Stimulated activated naive CD8-positive, alpha-beta T cell treated with anti-CD3 and anti-CD28 coated beads, Interleukin-15, Interleukin-2, amounts not matched to agents 100 ng/mL and 50 ng/mL, for 24 hours (primary cell): ENCODE results near the gene SLC51B.
"Not testable (repeated sequence)": the region's sequence is repeated elsewhere in the genome, so short reads cannot be mapped to it uniquely, and the experiment has no call there.

Source experiments
- H3K27ac Mint-ChIP-seq: one replicate; pipeline ENCODE4 v1.8.0; 2021; ENCODE audit warnings: mild to moderate bottlenecking, mixed read lengths
- H3K27me3 Mint-ChIP-seq: one replicate; pipeline ENCODE4 v1.8.0; 2021; ENCODE audit warnings: mixed read lengths
- H3K36me3 Mint-ChIP-seq: one replicate; pipeline ENCODE4 v1.8.0; 2021; ENCODE audit warnings: low read depth, mixed read lengths
- H3K4me1 Mint-ChIP-seq: one replicate; pipeline ENCODE4 v1.8.0; 2021; ENCODE audit warnings: low read depth, mixed read lengths
- H3K4me3 Mint-ChIP-seq: one replicate; pipeline ENCODE4 v1.8.0; 2021; ENCODE audit warnings: mild to moderate bottlenecking, mixed read lengths
- H3K9me3 Mint-ChIP-seq: one replicate; pipeline ENCODE4 v1.8.0; 2021; ENCODE audit warnings: mixed read lengths

Gene SLC51B

DNA sequence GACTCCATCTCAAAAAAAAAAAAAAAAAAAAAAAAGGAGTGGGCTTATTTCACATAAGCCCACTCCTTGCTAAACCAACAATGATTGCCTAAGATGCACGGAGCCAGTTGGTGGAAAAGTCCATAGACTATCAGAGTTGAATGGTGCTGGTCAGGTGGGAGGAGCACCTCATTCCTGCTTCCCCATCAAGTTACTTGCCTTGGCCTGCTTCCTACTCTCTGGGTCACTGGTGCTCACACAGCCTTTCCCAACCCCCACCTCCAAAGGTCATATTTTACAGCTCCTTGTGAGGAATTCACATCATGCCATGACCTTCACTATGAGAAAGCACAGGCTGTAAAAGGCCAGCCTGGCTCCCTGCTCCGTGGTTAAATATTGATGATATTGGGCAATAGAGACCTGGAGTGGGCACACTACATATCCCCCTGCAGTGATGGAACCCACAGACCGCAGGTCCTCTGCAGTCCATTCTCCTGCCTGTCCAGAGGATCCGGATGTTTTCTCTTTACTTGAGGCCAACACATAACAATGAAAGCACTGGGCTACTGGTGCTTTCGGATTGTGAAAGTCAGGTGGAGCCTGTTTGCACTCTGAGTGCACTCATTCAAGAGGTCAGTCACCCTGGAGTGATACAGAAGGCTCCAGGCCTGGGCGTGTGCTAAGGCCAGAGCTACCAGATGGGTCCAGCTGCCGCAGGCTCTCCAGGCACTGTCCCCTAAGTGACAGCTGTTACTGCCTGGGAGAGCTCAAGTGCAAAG, at the start of gene SLC51B:
Gene SLC51B (plus strand): TSS at position 664 of the 758 bp plus-strand sequence. CDS start 4,618 bp downstream, outside the sequence.
- peaks cover 10% of the 10 kb centered on the region for H3K4me1 Mint-ChIP-seq
- no peak within 1 kb of the TSS for H3K27ac Mint-ChIP-seq
- peaks cover 4% of the 10 kb centered on the region for H3K27me3 Mint-ChIP-seq
- H3K4me3 Mint-ChIP-seq: no peak within 1 kb of the TSS
- H3K9me3 Mint-ChIP-seq: no peaks in the 10 kb centered on the region
- no peaks in the 10 kb centered on the region for H3K36me3 Mint-ChIP-seq

DNA sequence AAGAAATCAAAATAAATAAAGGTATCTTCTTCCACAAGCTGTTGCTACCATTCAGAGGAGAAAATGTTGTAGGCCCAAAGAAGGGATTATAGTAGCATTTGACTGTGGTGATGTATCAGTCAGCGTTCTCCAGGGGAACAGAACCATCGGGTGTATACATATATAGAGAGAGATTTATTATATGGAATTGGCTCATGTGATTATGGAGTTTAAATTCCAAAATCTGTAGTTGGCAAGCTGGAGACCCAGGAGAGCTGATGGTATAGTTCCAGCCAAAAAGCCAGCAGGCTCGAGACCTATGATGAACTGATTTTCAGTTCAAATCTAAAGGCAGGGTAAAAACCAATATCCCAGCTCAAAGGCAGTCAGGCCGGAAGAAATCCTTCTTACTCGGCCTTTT, 48.1 kb upstream of the SLC51B start:
- Mint-ChIP-seq H3K4me3 (no peak overlapping the region), H3K27ac (no peak overlapping the region), H3K27me3 (no peaks in the 10 kb centered on the region), H3K9me3 (no peaks in the 10 kb centered on the region), H3K36me3 (no peaks in the 10 kb centered on the region), H3K4me1 (no peaks in the 10 kb centered on the region)

DNA sequence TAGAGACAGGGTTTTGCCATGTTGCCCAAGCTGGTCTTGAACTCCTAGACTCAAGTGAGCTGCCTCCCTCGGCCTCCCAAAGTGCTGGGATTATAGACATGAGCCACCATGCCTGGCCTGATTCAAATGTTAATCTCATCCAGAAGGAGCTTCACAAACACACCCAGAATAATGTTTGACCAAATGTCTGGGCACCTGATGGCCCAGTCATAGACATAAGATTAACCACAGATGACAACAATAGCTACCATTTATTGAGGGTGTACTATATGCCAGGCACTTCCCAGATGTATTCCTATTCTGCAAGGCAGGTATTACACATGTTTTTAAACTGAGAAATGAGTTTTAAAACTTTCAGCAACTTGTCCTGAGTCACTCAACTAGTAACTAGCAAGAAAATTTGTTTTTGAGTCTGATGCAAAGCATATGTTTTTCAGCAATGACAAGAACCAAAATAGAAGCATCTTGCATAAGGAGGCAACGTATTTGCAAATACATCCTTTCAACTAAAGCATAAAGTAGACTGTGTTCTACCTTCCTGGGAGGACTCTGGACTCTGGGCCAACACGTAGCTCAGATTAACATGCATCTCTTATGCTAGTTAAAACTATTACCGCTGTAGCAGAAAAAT, 47.3 kb upstream of the SLC51B start:
- Mint-ChIP-seq H3K36me3 (peaks cover under 1% of the 10 kb centered on the region), H3K4me1 (no peaks in the 10 kb centered on the region), H3K9me3 (no peaks in the 10 kb centered on the region), H3K27me3 (no peaks in the 10 kb centered on the region), H3K27ac (no peak overlapping the region), H3K4me3 (no peak overlapping the region)

DNA sequence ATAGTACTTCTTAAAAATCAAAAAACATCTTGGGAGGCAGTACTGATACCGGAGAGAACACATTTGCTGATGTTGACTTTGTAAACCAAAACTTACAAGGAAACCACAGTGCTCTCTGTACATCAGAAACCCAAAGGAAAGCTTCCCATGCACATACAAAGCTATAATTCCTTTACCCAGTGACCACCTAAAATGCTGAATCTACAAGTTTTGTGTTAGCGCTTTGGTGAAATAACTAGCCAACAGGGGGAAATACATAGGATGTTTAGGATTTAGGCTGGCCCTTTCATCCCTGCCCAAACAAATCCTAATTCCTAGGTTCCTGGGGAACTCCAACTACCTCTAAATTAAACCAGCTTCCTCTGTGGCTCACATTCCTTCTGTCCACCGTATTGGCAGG, 40.2 kb upstream of the SLC51B start:
- peaks cover 25% of the 10 kb centered on the region for H3K36me3 Mint-ChIP-seq
- no peak overlapping the region for H3K27ac Mint-ChIP-seq
- no peaks in the 10 kb centered on the region for H3K27me3 Mint-ChIP-seq
- no peak overlapping the region for H3K4me3 Mint-ChIP-seq
- no peaks in the 10 kb centered on the region for H3K9me3 Mint-ChIP-seq
- no peaks in the 10 kb centered on the region for H3K4me1 Mint-ChIP-seq

DNA sequence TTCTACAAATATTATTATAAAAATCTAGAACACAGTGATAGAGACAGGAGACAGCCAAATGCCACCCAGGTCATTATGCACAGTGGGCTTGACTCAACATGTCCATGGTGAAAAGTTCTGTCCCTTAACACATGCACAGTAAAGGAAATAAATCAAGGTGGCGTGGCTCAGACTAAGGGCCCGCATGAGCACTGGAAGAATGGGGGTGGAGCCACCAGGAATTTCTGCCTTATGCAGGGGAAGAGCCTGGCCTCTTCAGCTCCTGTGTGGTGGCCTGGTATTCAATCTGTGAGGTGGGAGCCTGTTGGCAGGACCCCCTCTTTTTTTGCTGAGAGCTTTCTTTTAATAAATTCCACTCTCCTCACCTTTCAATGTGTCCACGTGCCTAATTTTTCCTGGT, 38.3 kb upstream of the SLC51B start:
- no peaks in the 10 kb centered on the region for H3K27me3 Mint-ChIP-seq
- no peaks in the 10 kb centered on the region for H3K9me3 Mint-ChIP-seq
- peaks cover 40% of the 10 kb centered on the region for H3K36me3 Mint-ChIP-seq
- H3K4me3 Mint-ChIP-seq: no peak overlapping the region
- H3K27ac Mint-ChIP-seq: no peak overlapping the region
- H3K4me1 Mint-ChIP-seq: no peaks in the 10 kb centered on the region

DNA sequence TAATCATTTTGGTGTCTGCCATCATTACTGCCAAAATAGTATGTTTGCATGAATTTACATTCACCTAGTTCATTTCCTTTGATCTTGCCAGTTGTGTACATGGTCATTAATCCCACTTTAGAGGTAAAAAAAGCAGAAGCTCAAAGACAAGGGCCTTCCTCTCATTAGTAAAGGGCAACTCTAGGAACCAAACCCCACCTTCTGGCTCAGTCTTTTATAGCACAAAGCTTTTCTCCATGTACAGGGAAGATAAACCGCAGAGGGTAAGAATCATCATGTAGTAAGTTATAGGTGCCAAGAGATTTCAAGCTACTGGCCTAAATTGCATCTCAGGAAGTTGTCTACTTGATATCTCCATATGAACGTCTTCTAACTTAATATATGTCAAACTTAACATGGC, 36.2 kb upstream of the SLC51B start:
- Mint-ChIP-seq H3K9me3 (peaks cover 4% of the 10 kb centered on the region), H3K27me3 (no peaks in the 10 kb centered on the region), H3K36me3 (peaks cover 48% of the 10 kb centered on the region), H3K4me3 (no peak overlapping the region), H3K27ac (no peak overlapping the region), H3K4me1 (no peaks in the 10 kb centered on the region)

DNA sequence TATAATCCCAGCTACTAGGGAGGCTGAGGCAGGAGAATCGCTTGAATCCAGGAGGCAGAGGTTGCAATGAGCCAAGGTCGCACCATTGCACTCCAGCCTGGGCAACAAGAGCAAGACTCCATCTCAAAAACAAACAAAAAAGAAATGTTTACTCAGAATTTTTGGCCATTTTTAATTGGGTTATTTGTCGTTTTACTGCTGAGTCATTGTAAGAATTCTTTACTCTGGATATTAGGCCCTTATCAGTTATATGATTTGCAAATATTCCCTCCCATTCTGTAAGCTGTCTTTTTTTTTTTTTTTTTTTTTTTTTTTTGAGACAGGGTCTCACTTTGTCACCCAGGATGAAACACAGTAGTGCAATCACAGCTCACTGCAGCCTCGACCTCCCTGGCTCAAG, 34.0 kb upstream of the SLC51B start:
- H3K4me1 Mint-ChIP-seq, H3K9me3 Mint-ChIP-seq, H3K27ac Mint-ChIP-seq, H3K27me3 Mint-ChIP-seq, H3K4me3 Mint-ChIP-seq: not testable (repeated sequence)
- H3K36me3 Mint-ChIP-seq: peaks cover 57% of the 10 kb centered on the region

DNA sequence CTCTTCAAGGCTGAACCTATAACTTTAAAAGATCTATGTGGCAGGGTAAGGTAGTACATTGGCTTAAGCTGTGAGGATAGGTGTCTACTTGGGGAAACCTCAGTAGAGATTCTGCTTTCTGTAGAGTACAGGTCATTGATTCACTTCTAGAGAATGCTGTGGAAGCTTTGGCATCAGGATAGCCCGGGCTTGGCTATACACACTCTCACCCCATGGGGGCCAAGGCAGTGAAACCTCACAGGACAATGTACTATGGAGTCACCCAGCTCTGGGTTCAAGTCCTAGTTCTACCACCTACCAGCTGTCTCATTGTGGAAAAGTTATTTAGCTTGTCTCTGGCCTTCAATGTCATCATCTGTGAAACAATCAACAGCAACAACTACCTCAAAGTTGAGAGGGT, 24.8 kb upstream of the SLC51B start:
- peaks cover 68% of the 10 kb centered on the region for H3K36me3 Mint-ChIP-seq
- H3K27ac Mint-ChIP-seq: no peak overlapping the region
- no peak overlapping the region for H3K4me3 Mint-ChIP-seq
- H3K9me3 Mint-ChIP-seq: no peaks in the 10 kb centered on the region
- H3K27me3 Mint-ChIP-seq: no peaks in the 10 kb centered on the region
- peaks cover 4% of the 10 kb centered on the region for H3K4me1 Mint-ChIP-seq

DNA sequence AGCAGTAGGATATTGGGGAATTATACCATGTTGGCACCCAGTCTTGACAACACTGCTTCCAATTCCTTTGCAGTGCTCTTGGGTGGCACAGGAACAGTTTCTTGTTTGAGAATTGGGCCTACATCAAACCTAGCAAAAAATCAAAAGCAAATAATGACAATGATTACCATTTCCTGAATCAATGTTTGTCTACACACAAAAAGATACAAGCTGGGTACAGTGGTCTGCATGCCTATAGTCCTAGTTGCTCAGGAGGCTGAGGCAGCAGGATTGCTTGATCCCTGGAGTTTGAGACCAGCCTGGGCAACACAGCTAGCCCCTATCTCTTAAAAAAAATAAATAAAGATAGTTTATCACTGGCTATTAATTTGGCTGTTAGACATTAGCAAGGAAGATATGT, 23.7 kb upstream of the SLC51B start:
- Mint-ChIP-seq H3K27me3 (no peaks in the 10 kb centered on the region), H3K4me3 (no peak overlapping the region), H3K9me3 (no peaks in the 10 kb centered on the region), H3K27ac (no peak overlapping the region), H3K36me3 (peaks cover 70% of the 10 kb centered on the region), H3K4me1 (peaks cover 4% of the 10 kb centered on the region)

DNA sequence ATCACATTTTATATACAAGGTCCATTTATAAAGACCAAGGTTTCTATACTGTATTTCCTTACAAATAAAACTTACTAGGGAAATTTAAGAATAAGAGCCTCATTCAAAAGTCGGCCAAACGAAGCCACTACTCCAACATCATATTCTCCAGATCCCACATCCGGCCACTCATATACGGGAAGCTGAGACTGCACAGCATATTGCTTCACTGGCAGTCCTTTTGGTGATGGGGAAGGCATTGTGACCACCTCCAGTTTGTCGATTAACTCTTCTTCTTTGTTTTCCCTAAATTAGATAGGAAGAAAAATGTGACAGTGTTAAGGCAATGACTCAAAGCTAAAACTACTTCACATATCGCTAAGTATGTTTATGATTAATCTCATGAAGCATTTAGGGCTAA, 18.4 kb upstream of the SLC51B start:
- peaks cover 15% of the 10 kb centered on the region for H3K4me1 Mint-ChIP-seq
- H3K27me3 Mint-ChIP-seq: peaks cover 9% of the 10 kb centered on the region
- peaks cover 39% of the 10 kb centered on the region for H3K36me3 Mint-ChIP-seq
- H3K4me3 Mint-ChIP-seq: no peak overlapping the region
- H3K9me3 Mint-ChIP-seq: no peaks in the 10 kb centered on the region
- H3K27ac Mint-ChIP-seq: no peak overlapping the region

DNA sequence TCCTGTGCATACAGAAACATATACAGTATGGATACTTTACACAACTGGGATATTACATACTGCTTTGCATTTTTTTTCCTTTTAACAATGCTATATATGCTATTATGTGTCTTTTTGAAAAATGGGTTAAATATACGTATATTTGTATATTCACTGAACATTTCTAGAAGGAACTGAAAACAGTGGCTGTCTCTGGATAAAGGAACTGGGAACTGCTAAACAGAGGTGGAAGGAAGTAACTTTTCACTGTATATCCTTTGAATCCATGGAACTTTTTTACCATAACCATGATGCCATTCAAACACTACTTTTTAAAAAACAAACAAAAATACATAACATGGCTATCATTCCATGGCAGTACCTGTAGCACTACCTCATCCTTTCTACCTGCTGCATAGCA, 17.6 kb upstream of the SLC51B start:
- Mint-ChIP-seq H3K36me3 (peaks cover 37% of the 10 kb centered on the region), H3K4me3 (peak overlapping the region; percentile 94), H3K9me3 (no peaks in the 10 kb centered on the region), H3K27ac (peak overlapping the region; percentile 86), H3K4me1 (peaks cover 15% of the 10 kb centered on the region), H3K27me3 (peaks cover 17% of the 10 kb centered on the region)

DNA sequence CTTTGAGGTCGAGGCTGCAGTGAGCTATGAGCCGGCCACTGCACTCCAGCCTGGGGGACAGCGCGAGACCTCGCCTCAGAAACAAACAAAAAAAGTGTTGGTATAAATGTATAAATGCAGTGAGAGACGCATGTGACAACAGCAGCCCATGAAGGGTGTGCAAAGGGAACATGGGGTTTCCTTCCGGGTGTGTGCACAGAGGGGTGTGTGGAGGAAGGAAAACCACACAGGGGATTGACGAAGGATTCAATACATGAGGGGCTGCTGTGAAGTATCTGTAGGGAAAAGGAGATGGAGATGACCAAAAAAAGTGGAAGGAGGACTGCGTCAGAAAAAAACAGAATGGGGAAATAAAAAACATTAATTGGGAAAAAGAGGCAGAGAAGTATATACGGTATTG, 16.8 kb upstream of the SLC51B start:
- Mint-ChIP-seq H3K36me3 (peaks cover 30% of the 10 kb centered on the region), H3K27me3 (peaks cover 18% of the 10 kb centered on the region), H3K9me3 (no peaks in the 10 kb centered on the region), H3K4me1 (peaks cover 18% of the 10 kb centered on the region), H3K4me3 (peak overlapping the region; percentile 94), H3K27ac (peak overlapping the region; percentile 86)

DNA sequence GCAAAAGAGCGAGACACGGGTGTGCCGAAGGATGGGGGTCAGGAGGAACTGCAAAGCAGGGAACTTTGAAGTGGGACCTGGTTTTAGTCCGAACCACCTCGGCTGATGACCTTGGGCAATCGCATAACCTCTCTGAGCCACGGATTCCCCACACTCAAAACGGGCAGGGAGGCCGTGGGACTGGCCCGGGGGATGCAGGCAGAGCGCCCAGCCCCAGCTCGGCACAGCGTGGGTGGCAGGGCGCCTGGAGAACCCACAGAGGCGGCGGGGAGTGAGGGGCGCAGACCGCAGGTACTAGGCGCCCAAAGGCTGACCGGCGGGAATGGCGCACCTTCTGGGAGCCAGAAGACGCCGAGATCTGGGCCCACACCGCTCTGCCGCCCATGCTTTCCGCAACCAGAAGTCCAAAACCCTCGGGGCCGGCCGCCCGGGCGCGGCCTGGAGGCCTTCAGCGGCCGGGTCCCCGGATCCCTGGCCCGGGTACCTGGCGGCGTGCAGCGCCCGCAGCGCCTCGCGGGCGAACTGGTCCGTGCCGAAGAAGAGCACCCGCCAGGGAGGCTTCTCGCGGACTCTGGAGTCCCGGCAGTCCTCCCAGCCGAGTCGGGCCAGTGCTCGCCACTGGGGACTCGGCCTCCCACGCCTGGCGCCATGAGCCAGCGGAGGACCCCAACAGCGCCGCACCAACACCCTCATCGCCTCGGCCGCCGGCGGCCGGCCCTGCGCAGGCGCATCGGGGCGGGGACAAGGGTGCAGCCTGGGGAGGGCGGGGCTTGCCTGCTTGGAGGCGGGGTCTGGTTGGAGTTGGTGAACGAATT, 16.1 kb upstream of the SLC51B start, which contains the start of gene MTFMT:
Gene MTFMT (minus strand): TSS at position 719 of the 815 bp plus-strand sequence. CDS start 26 bp downstream, at position 693.
- Mint-ChIP-seq H3K4me3 (peak within 1 kb of the TSS; percentile 94), H3K36me3 (peaks cover 24% of the 10 kb centered on the region), H3K27me3 (peaks cover 18% of the 10 kb centered on the region), H3K27ac (peak within 1 kb of the TSS; percentile 86), H3K9me3 (no peaks in the 10 kb centered on the region), H3K4me1 (peaks cover 15% of the 10 kb centered on the region)

DNA sequence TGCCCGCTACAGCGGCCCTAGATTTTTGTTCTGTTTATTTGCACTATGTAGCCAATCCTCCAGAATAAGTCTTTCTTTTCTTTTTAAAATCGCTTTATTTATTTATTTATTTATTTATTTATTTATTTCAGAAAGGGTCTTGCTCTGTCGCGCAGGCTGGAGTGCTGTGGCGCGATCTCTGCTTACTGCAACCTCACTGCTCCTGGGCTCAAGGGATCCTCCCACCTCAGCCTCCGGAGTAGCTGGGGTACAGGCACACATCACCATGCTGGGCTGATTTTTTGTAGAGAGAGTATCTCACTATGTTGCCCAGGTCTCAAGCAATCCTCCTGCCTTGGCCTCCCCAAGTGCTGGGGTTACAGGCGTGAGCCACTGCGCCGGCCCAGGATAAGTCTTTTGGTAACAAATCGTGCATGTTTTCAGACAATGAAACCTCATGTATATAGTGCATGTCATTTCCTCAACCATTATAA, 15.4 kb upstream of the SLC51B start:
- H3K27ac Mint-ChIP-seq: no peak overlapping the region
- H3K9me3 Mint-ChIP-seq: no peaks in the 10 kb centered on the region
- peak overlapping the region; percentile 48 for H3K4me3 Mint-ChIP-seq
- peaks cover 18% of the 10 kb centered on the region for H3K27me3 Mint-ChIP-seq
- H3K36me3 Mint-ChIP-seq: peaks cover 19% of the 10 kb centered on the region
- peaks cover 15% of the 10 kb centered on the region for H3K4me1 Mint-ChIP-seq
